SK-N-SH treated with all-trans-retinoic acid at 6 μM for 48 hours (cell line): ENCODE measurements around the gene TPCN1.

Experiments
- ATAC-seq: fragments of 200-7000 bp; cut with Tn5 transposase; 3 replicates; pipeline ENCODE4 v1.9.1; 2020; ENCODE audit warnings: mild to moderate bottlenecking, moderate library complexity
- ARNTL ChIP-seq: fragments of 450-650 bp; formaldehyde crosslinking; IDR thresholded peaks from 2 replicates; pipeline ENCODE4 v1.5.0; 2020; ENCODE audit warnings: low read depth, mild to moderate bottlenecking, moderate library complexity, borderline replicate concordance
- BACH2 ChIP-seq: fragments of 250-450 bp; sonication (Bioruptor Pico); IDR thresholded peaks from 2 replicates; pipeline ENCODE4 v1.9.0; 2021; ENCODE audit warnings: mild to moderate bottlenecking, borderline replicate concordance
- GLIS3 ChIP-seq: fragments of 250-450 bp; sonication (Bioruptor Pico); IDR thresholded peaks from 2 replicates; pipeline ENCODE4 v1.5.0; 2020; ENCODE audit warnings: mild to moderate bottlenecking, moderate library complexity
- ISL1 ChIP-seq: fragments of 250-450 bp; sonication (Bioruptor Pico); IDR thresholded peaks from 2 replicates; pipeline ENCODE4 v2.1.2; 2022; ENCODE audit warnings: mild to moderate bottlenecking, moderate library complexity
- OSR1 ChIP-seq: fragments of 250-450 bp; sonication (Bioruptor Pico); IDR thresholded peaks from 2 replicates; pipeline ENCODE4 v1.8.0; 2022; ENCODE audit warnings: moderate library complexity, mild to moderate bottlenecking, inconsistent platforms
- SNAI2 ChIP-seq: fragments of 250-450 bp; sonication (Bioruptor Pico); IDR thresholded peaks from 2 replicates; pipeline ENCODE4 v1.5.0; 2020; ENCODE audit warnings: mild to moderate bottlenecking, moderate library complexity
- TCF4 ChIP-seq: fragments of 250-450 bp; sonication (Bioruptor Pico); IDR thresholded peaks from 2 replicates; pipeline ENCODE4 v1.8.0; 2021; ENCODE audit warnings: mild to moderate bottlenecking, moderate library complexity, borderline replicate concordance
- TOX ChIP-seq: fragments of 250-450 bp; sonication (Bioruptor Pico); IDR thresholded peaks from 2 replicates; pipeline ENCODE4 v1.8.0; 2021; ENCODE audit warnings: mild to moderate bottlenecking, moderate library complexity, borderline replicate concordance
- ZC3H10 ChIP-seq: fragments of 250-450 bp; sonication (Bioruptor Pico); IDR thresholded peaks from 2 replicates; pipeline ENCODE4 v1.5.1; 2021; ENCODE audit warnings: mild to moderate bottlenecking, moderate library complexity
- ZFP3 ChIP-seq: fragments of 250-450 bp; sonication (Bioruptor Pico); IDR thresholded peaks from 2 replicates; pipeline ENCODE4 v1.5.0; 2020; ENCODE audit warnings: mild to moderate bottlenecking, moderate library complexity
- ZFP30 ChIP-seq: fragments of 450-650 bp; formaldehyde crosslinking; IDR thresholded peaks from 2 replicates; pipeline ENCODE4 v1.5.0; 2022; ENCODE audit warnings: mild to moderate bottlenecking, moderate library complexity
- ZNF565 ChIP-seq: fragments of 450-650 bp; formaldehyde crosslinking; conservative IDR thresholded peaks from 2 replicates; pipeline ENCODE4 v1.5.0; 2020; ENCODE audit warnings: low read depth, mild to moderate bottlenecking, moderate library complexity
- ZNF70 ChIP-seq: fragments of 450-650 bp; formaldehyde crosslinking; IDR thresholded peaks from 2 replicates; pipeline ENCODE4 v1.5.0; 2020; ENCODE audit warnings: mild to moderate bottlenecking, moderate library complexity
- ZNF8 ChIP-seq: fragments of 450-650 bp; formaldehyde crosslinking; IDR thresholded peaks from 2 replicates; pipeline ENCODE4 v1.5.0; 2020; ENCODE audit warnings: mild to moderate bottlenecking, moderate library complexity
- TF ChIP-seq, protein P1 (sequence below): fragments of 250-450 bp; sonication (Bioruptor Pico); IDR thresholded peaks from 2 replicates; pipeline ENCODE4 v1.5.1; 2020; ENCODE audit warnings: low read depth, mild to moderate bottlenecking, moderate library complexity
- TF ChIP-seq, protein P2 (sequence below): fragments of 250-450 bp; sonication (Bioruptor Pico); IDR thresholded peaks from 2 replicates; pipeline ENCODE4 v1.8.0; 2021; ENCODE audit warnings: low read depth, mild to moderate bottlenecking, moderate library complexity, borderline replicate concordance
- TF ChIP-seq, protein P3 (sequence below): fragments of 250-450 bp; sonication (Bioruptor Pico); IDR thresholded peaks from 2 replicates; pipeline ENCODE4 v1.5.1; 2021; ENCODE audit warnings: mild to moderate bottlenecking, moderate library complexity
- TF ChIP-seq, protein P4 (sequence below): fragments of 250-450 bp; sonication (Bioruptor Pico); IDR thresholded peaks from 2 replicates; pipeline ENCODE4 v1.8.0; 2020; ENCODE audit warnings: mild to moderate bottlenecking, moderate library complexity, borderline replicate concordance
- TF ChIP-seq, protein P5 (sequence below): fragments of 250-450 bp; sonication (Bioruptor Pico); IDR thresholded peaks from 2 replicates; pipeline ENCODE4 v1.5.0; 2020; ENCODE audit warnings: mild to moderate bottlenecking, moderate library complexity

The TPCN1 gene

DNA sequence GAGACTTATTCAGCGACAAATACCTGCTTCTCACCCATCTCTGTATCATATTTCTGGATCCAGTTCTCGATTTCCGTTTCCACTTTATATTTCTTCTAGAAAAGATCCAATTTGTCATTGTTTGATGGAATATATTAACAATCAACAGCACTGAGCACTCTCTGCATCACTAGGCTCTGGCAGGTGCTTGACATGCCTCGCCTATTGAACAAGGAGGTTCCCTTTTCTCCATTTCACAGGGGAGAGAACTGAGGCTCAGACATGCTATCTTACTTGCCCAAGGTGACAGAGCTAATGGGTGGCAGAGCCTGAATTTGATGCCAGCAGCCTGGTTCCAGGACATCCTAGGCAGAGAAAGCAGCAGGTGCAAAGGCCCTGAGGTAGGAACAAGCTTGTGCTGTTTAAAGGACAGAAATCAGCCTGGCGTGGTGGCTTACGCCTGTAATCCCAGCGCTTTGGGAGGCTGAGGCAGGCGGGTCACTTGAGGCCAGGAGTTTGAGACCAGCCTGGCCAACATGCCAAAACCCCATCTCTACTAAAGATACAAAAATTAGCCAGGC, 23.7 kb upstream of the TPCN1 start (continued):
- TF ChIP-seq, protein P1, sequence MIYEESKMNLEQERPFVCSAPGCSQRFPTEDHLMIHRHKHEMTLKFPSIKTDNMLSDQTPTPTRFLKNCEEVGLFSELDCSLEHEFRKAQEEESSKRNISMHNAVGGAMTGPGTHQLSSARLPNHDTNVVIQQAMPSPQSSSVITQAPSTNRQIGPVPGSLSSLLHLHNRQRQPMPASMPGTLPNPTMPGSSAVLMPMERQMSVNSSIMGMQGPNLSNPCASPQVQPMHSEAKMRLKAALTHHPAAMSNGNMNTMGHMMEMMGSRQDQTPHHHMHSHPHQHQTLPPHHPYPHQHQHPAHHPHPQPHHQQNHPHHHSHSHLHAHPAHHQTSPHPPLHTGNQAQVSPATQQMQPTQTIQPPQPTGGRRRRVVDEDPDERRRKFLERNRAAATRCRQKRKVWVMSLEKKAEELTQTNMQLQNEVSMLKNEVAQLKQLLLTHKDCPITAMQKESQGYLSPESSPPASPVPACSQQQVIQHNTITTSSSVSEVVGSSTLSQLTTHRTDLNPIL (CRISPR knock-in tag) = no peak

DNA sequence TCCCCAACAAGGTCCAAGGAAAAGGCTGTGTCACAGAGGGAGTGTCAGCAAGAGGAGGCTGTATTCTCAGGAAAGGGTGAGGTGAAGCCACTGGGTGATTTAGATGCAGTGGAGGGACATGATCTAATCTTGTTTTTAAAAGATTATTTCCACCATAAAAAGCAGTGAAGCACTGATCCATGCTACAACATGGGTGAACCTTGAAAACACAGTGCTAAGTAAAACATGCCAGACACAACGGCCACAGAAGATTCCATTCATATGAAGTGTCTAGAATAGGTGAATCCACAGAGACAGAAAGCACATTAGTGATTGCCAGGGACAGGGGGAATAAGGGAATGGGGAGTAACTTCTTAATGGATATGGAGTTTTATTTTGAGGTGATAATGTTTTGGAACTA, 23.0 kb upstream of the TPCN1 start:
- no peak for ATAC-seq
- TF ChIP-seq, protein P1 (CRISPR knock-in tag) = no peak
- TF ChIP-seq TOX (CRISPR knock-in tag) (no peak), ISL1 (no peak), ZC3H10 (CRISPR knock-in tag) (no peak), TCF4 (CRISPR knock-in tag) (no peak), SNAI2 (CRISPR knock-in tag) (no peak), OSR1 (no peak), ZFP3 (CRISPR knock-in tag) (no peak), ZNF8 (CRISPR knock-in tag) (no peak), ARNTL (CRISPR knock-in tag) (no peak), ZNF70 (no peak)
- TF ChIP-seq, protein P2, sequence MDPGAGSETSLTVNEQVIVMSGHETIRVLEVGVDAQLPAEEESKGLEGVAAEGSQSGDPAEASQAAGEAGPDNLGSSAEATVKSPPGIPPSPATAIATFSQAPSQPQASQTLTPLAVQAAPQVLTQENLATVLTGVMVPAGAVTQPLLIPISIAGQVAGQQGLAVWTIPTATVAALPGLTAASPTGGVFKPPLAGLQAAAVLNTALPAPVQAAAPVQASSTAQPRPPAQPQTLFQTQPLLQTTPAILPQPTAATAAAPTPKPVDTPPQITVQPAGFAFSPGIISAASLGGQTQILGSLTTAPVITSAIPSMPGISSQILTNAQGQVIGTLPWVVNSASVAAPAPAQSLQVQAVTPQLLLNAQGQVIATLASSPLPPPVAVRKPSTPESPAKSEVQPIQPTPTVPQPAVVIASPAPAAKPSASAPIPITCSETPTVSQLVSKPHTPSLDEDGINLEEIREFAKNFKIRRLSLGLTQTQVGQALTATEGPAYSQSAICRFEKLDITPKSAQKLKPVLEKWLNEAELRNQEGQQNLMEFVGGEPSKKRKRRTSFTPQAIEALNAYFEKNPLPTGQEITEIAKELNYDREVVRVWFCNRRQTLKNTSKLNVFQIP (CRISPR knock-in tag) = no peak
- TF ChIP-seq, protein P3, sequence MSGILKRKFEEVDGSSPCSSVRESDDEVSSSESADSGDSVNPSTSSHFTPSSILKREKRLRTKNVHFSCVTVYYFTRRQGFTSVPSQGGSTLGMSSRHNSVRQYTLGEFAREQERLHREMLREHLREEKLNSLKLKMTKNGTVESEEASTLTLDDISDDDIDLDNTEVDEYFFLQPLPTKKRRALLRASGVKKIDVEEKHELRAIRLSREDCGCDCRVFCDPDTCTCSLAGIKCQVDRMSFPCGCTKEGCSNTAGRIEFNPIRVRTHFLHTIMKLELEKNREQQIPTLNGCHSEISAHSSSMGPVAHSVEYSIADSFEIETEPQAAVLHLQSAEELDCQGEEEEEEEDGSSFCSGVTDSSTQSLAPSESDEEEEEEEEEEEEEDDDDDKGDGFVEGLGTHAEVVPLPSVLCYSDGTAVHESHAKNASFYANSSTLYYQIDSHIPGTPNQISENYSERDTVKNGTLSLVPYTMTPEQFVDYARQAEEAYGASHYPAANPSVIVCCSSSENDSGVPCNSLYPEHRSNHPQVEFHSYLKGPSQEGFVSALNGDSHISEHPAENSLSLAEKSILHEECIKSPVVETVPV = no peak

DNA sequence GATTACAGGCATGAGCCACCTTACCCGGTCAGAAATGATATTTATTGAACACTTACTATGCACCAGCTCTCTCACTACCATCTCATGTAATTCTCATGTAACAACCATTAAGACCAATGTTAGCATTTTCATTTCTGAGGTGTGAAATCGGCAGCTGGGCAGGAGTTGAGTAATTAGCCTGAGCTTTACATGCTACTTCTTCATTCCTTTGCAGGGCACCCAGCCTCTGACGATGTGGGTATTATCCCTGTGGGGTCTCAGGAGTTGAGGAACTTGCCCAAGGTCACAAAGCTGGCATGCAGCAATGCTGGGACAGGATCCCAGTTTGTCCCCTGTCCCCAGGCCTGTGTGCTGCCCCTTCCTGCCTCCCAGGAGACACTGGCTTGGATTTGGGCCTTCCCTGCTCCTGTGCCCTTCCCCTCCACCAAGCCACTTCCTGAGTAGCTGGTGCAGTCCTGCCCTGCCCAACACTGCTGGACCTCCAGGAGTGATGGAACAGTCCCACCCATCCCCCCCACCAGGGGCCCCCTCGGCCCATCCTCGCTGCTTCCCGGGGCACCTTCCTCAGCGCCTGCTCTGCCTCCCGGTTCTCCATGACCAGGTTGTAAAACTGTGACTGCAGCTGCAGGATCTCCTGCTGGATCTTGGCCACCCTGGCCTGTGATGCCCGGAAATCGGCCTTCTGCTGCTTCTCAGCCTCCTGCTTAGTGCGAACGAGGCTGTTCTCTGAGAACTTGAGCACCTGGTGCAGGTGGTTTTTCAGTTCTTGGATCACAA, 21.1 kb upstream of the TPCN1 start:
- no peak for ATAC-seq
- TF ChIP-seq ZNF70 (no peak), BACH2 (no peak), ZNF565 (CRISPR knock-in tag) (no peak), OSR1 (no peak), ZFP30 (no peak), ARNTL (CRISPR knock-in tag) (no peak), ZNF8 (CRISPR knock-in tag) (no peak), ISL1 (no peak), TCF4 (CRISPR knock-in tag) (no peak), ZC3H10 (CRISPR knock-in tag) (no peak), TOX (CRISPR knock-in tag) (no peak), SNAI2 (CRISPR knock-in tag) (no peak), GLIS3 (CRISPR knock-in tag) (no peak)
- TF ChIP-seq, protein P4, sequence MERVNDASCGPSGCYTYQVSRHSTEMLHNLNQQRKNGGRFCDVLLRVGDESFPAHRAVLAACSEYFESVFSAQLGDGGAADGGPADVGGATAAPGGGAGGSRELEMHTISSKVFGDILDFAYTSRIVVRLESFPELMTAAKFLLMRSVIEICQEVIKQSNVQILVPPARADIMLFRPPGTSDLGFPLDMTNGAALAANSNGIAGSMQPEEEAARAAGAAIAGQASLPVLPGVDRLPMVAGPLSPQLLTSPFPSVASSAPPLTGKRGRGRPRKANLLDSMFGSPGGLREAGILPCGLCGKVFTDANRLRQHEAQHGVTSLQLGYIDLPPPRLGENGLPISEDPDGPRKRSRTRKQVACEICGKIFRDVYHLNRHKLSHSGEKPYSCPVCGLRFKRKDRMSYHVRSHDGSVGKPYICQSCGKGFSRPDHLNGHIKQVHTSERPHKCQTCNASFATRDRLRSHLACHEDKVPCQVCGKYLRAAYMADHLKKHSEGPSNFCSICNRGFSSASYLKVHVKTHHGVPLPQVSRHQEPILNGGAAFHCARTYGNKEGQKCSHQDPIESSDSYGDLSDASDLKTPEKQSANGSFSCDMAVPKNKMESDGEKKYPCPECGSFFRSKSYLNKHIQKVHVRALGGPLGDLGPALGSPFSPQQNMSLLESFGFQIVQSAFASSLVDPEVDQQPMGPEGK (CRISPR knock-in tag) = no peak
- TF ChIP-seq, protein P5, sequence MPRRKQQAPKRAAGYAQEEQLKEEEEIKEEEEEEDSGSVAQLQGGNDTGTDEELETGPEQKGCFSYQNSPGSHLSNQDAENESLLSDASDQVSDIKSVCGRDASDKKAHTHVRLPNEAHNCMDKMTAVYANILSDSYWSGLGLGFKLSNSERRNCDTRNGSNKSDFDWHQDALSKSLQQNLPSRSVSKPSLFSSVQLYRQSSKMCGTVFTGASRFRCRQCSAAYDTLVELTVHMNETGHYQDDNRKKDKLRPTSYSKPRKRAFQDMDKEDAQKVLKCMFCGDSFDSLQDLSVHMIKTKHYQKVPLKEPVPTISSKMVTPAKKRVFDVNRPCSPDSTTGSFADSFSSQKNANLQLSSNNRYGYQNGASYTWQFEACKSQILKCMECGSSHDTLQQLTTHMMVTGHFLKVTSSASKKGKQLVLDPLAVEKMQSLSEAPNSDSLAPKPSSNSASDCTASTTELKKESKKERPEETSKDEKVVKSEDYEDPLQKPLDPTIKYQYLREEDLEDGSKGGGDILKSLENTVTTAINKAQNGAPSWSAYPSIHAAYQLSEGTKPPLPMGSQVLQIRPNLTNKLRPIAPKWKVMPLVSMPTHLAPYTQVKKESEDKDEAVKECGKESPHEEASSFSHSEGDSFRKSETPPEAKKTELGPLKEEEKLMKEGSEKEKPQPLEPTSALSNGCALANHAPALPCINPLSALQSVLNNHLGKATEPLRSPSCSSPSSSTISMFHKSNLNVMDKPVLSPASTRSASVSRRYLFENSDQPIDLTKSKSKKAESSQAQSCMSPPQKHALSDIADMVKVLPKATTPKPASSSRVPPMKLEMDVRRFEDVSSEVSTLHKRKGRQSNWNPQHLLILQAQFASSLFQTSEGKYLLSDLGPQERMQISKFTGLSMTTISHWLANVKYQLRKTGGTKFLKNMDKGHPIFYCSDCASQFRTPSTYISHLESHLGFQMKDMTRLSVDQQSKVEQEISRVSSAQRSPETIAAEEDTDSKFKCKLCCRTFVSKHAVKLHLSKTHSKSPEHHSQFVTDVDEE (CRISPR knock-in tag) = no peak
- TF ChIP-seq, protein P2 (CRISPR knock-in tag) = no peak
- TF ChIP-seq, protein P1 (CRISPR knock-in tag) = no peak
- TF ChIP-seq, protein P3 = no peak
